ENCODE results near the gene MGAT3. TPM values are rescaled to one million over a fixed set of nuclear protein-coding genes. Genes with fewer than 3 reads are reported as not detected.
"Not testable (repeated sequence)": the region's sequence is repeated elsewhere in the genome, so short reads cannot be mapped to it uniquely, and the experiment has no call there.

Gene MGAT3
- total RNA-seq, 2 donors from 2014 or later = 8.9 to 19.1 TPM

DNA sequence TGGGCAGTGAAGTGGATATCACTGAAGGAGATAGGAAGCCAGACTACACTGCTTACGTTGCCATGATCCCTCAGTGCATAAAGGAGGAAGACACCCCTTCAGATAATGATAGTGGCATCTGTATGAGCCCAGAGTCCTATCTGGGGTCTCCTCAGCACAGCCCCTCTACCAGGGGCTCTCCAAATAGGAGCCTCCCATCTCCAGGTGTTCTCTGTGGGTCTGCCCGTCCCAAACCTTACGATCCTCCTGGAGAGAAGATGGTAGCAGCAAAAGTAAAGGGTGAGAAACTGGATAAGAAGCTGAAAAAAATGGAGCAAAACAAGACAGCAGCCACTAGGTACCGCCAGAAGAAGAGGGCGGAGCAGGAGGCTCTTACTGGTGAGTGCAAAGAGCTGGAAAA, 65.3 kb downstream of the MGAT3 start:
- intact Hi-C loops (cut with DNase I) = loop anchor here (10.0 kb wide), 2 partner anchors 207 to 347 kb away; partner anchors contain the start of gene RPL3
- peak overlapping the region; percentile 96 for H3K27ac ChIP-seq
- H3K4me1 ChIP-seq = peaks cover 14% of the 10 kb centered on the region
- peak overlapping the region; percentile 83 for H3K4me3 ChIP-seq
- H3K9ac ChIP-seq (ENCODE audit: low read depth in 2 of 2, low read length in 2 of 2) = peak overlapping the region; percentile 96 to 97
- not testable (repeated sequence) for H3K36me3 ChIP-seq, DNase-seq, H3K9me3 ChIP-seq, H3K27me3 ChIP-seq

DNA sequence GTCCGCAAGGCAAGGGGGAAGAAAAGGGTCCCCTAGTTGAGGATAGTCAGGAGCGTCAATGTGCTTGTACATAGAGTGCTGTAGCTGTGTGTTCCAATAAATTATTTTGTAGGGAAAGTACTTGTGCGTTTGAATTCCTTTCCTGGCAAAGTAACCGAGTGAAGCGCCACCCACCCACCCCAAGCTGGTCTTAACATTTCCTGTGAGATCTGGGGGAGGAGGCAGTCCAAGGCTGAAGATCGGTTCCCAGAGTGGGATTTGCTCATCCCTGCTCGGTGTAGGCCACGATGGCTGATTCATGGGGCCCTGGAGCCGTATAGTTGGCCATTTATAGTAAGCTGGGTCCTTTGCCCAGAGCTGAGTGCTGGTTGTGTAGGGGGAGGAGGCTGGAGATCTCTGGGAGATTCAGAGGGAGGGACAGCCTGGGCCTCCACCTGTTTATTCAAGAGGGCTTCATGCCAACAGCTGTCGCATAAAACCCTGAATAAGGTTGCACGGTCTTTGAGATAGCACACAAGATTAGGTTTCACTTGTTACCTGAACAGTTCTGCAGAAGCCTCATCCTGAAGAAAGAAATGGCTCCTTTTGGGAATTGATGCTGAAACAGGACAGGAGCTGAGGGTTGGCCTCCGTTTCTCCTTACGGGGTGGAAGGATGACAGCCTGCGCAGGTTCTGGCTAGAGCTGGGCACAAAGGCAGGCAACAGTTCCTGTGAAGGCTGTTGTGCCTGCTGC, 65.9 kb downstream of the MGAT3 start:
- Histone ChIP-seq H3K27me3 (no peaks in the 10 kb centered on the region), H3K4me1 (peaks cover 20% of the 10 kb centered on the region), H3K36me3 (peaks cover 4% of the 10 kb centered on the region), H3K27ac (peak overlapping the region; percentile 96), H3K4me3 (peak overlapping the region; percentile 83), H3K9ac (ENCODE audit: low read depth in 2 of 2, low read length in 2 of 2) (peak overlapping the region; percentile 52 to 96), H3K9me3 (no peaks in the 10 kb centered on the region)
- peak; percentile 70 for DNase-seq
- TF ChIP-seq, protein P1, sequence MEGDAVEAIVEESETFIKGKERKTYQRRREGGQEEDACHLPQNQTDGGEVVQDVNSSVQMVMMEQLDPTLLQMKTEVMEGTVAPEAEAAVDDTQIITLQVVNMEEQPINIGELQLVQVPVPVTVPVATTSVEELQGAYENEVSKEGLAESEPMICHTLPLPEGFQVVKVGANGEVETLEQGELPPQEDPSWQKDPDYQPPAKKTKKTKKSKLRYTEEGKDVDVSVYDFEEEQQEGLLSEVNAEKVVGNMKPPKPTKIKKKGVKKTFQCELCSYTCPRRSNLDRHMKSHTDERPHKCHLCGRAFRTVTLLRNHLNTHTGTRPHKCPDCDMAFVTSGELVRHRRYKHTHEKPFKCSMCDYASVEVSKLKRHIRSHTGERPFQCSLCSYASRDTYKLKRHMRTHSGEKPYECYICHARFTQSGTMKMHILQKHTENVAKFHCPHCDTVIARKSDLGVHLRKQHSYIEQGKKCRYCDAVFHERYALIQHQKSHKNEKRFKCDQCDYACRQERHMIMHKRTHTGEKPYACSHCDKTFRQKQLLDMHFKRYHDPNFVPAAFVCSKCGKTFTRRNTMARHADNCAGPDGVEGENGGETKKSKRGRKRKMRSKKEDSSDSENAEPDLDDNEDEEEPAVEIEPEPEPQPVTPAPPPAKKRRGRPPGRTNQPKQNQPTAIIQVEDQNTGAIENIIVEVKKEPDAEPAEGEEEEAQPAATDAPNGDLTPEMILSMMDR (IDR thresholded peaks at IDR 0.05) = no peak
- intact Hi-C loops (cut with DNase I) = loop anchor here (10.0 kb wide), 2 partner anchors 208 to 348 kb away; partner anchors contain the start of gene RPL3

DNA sequence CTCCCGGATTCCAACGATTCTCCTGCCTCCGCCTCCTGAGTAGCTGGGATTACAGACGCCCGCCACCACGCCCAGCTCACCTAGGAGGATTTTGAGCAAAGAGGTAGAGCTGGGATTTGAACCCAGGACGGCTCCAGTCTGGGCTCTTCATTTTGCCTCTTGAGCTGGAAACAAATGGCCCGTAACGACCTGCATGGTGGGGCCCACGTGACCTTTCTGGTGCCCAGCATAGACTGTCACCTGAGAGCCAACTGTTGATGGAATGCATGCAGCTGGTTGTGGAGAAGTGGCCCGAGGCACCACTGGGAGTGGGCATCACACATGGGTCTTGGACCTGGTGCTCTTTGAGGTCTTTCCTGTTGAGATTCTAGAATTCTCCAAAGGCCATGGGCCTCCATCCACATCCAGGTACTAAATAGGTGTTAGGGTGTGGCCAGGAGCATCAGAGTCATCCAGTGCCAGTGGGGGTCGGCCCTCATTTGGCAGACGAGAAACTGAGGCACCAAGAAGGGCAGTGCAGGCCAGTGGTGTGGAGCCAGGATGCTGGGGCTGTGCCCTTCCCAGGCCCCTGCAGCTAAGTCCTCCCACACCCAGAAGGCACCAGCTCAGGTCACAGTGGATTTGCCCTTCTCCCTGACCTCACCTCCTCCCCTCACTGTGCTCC, 67.4 kb downstream of the MGAT3 start:
- Histone ChIP-seq H3K9ac (ENCODE audit: low read depth in 2 of 2, low read length in 2 of 2) (no peak overlapping the region), H3K27me3 (no peaks in the 10 kb centered on the region), H3K36me3 (peaks cover 4% of the 10 kb centered on the region), H3K9me3 (no peaks in the 10 kb centered on the region), H3K27ac (peak overlapping the region; percentile 96), H3K4me1 (peaks cover 26% of the 10 kb centered on the region), H3K4me3 (no peak overlapping the region)
- intact Hi-C loops (cut with DNase I) = loop anchor here (10.0 kb wide), 2 partner anchors 209 to 349 kb away; partner anchors contain the start of gene RPL3
- TF ChIP-seq, protein P1 (IDR thresholded peaks at IDR 0.05) = no peak
- DNase-seq = no peak

- no peak overlapping the region for H3K4me3 ChIP-seq
- peaks cover 4% of the 10 kb centered on the region for H3K36me3 ChIP-seq
- no peak overlapping the region for H3K27ac ChIP-seq
- H3K9ac ChIP-seq (ENCODE audit: low read depth in 2 of 2, low read length in 2 of 2) = no peak overlapping the region
- H3K27me3 ChIP-seq = no peaks in the 10 kb centered on the region
- TF ChIP-seq, protein P1 (IDR thresholded peaks at IDR 0.05) = no peak
- no peak for DNase-seq
- peaks cover 33% of the 10 kb centered on the region for H3K4me1 ChIP-seq
- H3K9me3 ChIP-seq = no peaks in the 10 kb centered on the region
- intact Hi-C loops (cut with DNase I) = loop anchor here (5.0 to 10.0 kb wide), 3 partner anchors 33 to 350 kb away; partner anchors contain the start of gene RPL3
Observed at GRCh38 chr22:39524753-39525657, 68.2 kb downstream of the MGAT3 start.

- Histone ChIP-seq H3K36me3 (peaks cover 4% of the 10 kb centered on the region), H3K27ac (no peak overlapping the region)
- DNase-seq = no peak
Observed at GRCh38 chr22:39525658-39525975, 68.8 kb downstream of the MGAT3 start.

More at GRCh38 chr22:39525658-39525975, 68.8 kb downstream of the MGAT3 start:
- Histone ChIP-seq H3K4me1 (peaks cover 38% of the 10 kb centered on the region), H3K9ac (ENCODE audit: low read depth in 2 of 2, low read length in 2 of 2) (no peak overlapping the region), H3K4me3 (no peak overlapping the region), H3K27me3 (no peaks in the 10 kb centered on the region), H3K9me3 (no peaks in the 10 kb centered on the region)
- TF ChIP-seq, protein P1 (IDR thresholded peaks at IDR 0.05) = no peak
- intact Hi-C loops (cut with DNase I) = loop anchor here (5.0 to 10.0 kb wide), 3 partner anchors 33 to 351 kb away; partner anchors contain the start of gene RPL3

Data from colonic mucosa (tissue), 4 donors.